Middle frontal gyrus (tissue), 1 donor: ENCODE measurements around the gene GOLM1.
"Not testable (repeated sequence)": the region's sequence is repeated elsewhere in the genome, so short reads cannot be mapped to it uniquely, and the experiment has no call there.

ENCODE experiments used
- DNase-seq: peaks from one replicate; pipeline ENCODE4 v3.0.0-alpha.2; 2015; ENCODE audit warnings: low spot score; ENCODE audit errors: extremely low spot score

GOLM1 gene

DNA sequence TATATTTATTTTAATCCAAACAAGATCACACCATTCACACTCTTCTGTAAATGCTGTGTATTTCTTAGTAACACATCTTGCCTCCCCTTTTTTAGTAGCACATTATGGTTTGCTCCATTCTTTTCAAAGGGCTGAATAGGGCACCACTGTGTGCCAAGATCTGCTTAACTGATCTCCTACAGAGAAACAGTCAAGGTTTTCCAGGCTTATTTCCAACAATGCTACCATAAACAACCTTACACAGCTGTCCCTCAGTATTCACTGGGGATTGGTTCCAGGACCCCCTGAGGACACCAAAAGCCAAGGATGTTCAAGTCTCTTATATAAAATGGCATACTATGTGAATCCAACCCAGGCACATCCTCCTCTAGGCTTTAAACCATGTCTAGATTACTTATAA, 16.5 kb downstream of the GOLM1 start:
- no peak for DNase-seq

DNA sequence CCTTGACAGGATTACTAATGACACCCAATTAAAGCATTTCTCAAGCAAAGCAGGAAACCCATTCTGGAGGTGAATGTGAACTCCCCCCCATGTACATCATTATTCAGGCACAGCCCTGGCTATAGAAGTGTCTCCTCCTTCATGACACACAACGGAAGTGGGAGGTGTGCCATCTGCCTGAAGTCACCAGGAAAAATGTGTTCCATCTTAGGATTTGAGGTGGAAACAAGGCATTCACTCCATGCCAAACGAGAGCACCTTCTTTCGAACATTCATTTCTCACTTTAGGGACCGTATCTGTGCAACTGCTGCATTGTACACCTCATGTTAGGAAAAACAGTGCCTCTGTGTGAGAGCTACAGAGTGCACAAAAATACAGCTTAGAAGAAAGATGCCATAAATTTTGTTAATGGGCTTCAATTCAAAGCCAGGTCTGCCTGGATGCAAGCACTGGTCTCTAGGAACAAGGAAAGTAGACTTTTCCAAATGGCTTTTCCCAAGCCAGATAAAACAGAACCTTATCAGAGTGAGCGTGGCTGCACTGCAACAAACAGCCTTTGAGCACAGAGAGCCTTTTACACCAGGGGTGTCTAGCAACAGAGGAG, 19.4 kb downstream of the GOLM1 start:
- DNase-seq: no peak

- DNase-seq: no peak
Observed at GRCh38 chr9:86079421-86079831, 19.9 kb downstream of the GOLM1 start.

DNA sequence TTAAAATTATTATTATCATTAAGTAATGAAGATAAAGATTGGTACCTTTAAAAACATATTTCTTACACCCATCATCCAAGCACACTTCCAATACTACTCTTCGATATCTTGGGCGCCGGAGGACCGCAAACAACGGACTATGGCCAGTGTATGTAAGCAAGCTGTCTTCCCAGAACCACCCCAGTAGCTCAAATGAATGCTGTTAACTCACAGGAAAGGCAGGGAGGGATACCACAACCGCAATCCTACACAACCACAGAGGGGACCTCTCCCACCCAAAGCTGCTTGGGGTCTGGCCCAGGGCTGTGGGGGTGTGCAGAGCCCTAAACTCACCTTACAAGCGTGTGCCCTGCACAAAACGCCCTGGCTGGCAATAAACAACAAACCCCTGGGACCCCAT, 20.6 kb downstream of the GOLM1 start:
- no peak for DNase-seq

- DNase-seq: no peak
Observed at GRCh38 chr9:86077276-86077675, 22.1 kb downstream of the GOLM1 start.

- DNase-seq: no peak
Observed at GRCh38 chr9:86075132-86076109, 23.9 kb downstream of the GOLM1 start.

- DNase-seq: no peak
Observed at GRCh38 chr9:86073839-86074238, 25.5 kb downstream of the GOLM1 start.

DNA sequence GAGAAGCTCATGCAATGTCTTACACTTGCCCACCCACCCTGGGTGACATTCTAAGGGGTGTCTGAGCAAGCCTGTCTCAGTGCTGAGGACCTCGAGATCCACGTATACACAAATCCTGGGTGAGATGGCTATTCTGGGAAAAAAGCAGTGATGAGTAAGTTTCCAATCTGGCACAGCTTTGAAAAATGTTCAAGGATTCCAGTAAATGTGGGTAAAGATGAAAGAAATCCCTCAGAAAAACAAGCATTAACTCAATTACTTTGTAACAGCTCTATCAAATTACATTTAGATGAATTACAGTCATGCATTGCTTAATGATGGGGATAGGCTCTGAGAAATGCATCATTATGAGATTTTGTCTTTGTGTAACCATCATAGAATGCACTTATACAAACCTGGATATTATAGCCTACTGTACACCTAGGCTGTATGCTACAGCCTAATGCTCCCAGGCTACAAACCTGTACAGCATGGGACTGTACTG, 26.9 kb downstream of the GOLM1 start:
- peak; percentile 37 for DNase-seq

DNA sequence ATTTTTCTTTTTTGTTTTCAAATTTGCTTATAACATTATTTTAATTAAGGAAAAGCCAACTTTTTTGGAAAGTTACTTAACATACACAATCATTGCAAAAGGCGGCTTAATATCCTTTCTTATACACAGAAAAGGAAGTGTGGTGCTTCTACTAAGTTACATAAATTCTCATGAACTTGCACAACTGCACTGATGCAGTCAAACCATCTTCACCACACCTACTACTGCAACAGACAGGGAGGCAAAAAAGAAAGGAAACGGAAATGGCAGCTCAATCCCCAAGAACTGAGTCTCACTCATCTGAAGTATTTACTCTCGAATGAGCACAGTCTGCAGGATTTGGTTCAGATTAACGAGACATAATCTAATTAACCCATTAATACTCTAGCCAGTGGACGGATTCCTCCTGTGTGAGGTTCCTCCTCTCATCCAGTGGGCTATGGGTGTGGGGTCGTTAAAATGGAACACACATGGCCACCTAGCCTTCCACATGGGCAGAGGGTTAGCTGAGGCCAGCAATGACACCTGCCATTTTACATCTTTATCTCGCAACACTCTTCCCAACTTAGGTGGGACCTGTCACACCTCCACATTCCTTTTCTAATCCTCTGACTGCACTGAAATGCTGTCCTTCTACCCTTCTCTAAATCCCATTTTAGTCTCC, 30.0 kb downstream of the GOLM1 start:
- no peak for DNase-seq

DNA sequence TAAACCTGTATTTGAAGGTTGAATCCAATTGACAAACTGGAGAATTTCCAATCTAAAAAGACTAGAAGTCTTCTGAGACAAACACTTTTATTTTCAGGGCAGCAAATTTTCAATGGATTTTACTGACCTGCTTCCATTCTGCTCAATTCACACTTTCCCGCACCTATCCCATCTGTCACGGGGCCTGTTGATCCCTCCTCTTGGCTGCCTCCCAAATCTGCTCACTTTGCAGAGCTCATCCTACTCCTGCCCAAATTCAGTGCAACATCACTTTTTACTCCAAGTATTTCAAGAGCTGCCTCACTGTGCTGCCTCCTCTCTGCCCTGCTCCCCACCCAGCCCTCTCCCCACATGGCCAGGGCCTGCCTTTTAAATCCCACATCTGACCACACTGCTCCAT, 35.1 kb downstream of the GOLM1 start:
- DNase-seq: no peak

- DNase-seq: no peak
Observed at GRCh38 chr9:86062845-86063693, 36.3 kb downstream of the GOLM1 start.

- no peak for DNase-seq
Observed at GRCh38 chr9:86061972-86062739, 37.2 kb downstream of the GOLM1 start.

- no peak for DNase-seq
Observed at GRCh38 chr9:86057491-86057890, 41.9 kb downstream of the GOLM1 start.

DNA sequence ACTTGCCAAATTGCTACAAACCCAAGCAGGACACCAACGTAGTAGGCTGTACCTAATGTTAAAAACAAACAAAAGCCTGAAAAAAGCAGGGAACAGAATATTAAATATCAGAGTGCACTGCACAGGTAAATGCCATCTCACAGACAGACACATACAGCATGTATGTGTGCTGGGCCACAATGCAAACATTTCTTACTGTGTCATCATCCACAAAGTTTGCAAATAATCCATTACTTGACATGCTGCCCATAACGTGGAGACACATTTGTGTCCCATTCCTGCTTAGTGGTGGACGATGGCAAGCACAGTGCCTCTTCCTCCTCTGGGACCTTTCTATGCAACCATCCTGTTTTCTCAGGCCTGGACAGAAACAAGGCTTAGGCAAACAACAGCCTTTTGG, 44.7 kb downstream of the GOLM1 start:
- DNase-seq: no peak

- no peak for DNase-seq
Observed at GRCh38 chr9:86052556-86053468, 46.5 kb downstream of the GOLM1 start.

DNA sequence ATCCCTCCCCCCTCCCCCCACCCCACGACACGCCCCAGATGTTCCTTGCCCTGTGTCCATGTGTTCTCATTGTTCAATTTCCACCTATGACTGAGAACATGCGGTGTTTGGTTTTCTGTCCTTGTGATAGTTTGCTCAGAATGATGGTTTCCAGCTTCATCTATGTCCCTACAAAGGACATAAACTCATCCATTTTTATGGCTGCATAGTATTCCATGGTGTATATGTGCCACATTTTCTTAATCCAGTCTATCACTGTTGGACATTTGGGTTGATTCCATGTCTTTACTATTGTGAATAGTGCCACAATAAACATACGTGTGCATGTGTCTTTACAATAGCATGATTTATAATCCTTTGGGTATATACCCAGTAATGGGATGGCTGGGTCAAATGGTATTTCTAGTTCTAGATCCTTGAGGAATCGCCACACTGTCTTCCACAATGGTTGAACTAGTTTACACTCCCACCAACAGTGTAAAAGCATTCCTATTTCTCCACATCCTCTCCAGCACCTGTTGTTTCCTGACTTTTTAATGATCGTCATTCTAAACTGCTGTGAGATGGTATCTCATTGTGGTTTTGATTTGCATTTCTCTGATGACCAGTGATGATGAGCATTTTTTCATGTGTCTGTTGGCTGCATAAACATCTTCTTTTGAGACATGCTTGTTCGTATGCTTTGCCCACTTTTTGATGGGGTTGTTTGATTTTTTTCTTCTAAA, 51.2 kb downstream of the GOLM1 start:
- DNase-seq: not testable (repeated sequence)

DNA sequence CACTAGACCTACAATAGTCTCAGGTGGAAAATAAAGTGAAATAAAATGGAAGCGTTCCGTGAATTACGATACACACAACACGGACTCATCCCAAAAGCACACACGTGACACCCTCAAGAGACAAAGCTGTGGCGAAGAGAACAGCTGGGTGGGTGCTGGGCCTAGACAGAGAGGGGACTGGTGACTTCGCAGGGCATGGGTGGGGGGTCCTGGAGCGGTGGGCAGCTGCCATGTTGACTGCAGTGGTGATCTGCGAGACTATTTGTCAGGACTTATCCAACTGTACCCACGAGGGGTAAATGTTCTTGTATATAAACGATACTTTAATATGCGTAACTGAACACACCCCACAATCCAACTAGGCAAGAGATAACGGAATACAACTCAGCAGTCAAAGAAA, 52.0 kb downstream of the GOLM1 start:
- DNase-seq: no peak

- no peak for DNase-seq
Observed at GRCh38 chr9:86046930-86047341, 52.4 kb downstream of the GOLM1 start.
